Neural cell (in vitro differentiated cells): ENCODE data around the gene DAW1.

ENCODE experiments used
- EP300 ChIP-seq: fragments of 450-650 bp; conservative IDR thresholded peaks from 2 replicates; pipeline ENCODE4 v1.6.1; 2014; ENCODE audit warnings: antibody characterized with exemption, mild to moderate bottlenecking, moderate library complexity; ENCODE audit not compliant: poor library complexity, severe bottlenecking
- EZH2 ChIP-seq: fragments of 200-600, 300-800 bp; shearing (Covaris generic), sonication (generic); IDR thresholded peaks from 2 replicates; pipeline ENCODE4 v1.6.1; 2014; ENCODE audit warnings: antibody characterized with exemption, low read length, borderline replicate concordance, mild to moderate bottlenecking; ENCODE audit not compliant: insufficient read depth, poor library complexity, severe bottlenecking
- MXI1 ChIP-seq: fragments of 450-650 bp; conservative IDR thresholded peaks from 2 replicates; pipeline ENCODE4 v1.6.1; 2014; ENCODE audit warnings: antibody characterized with exemption, mild to moderate bottlenecking; ENCODE audit not compliant: poor library complexity, severe bottlenecking
- POLR2AphosphoS5 ChIP-seq: IDR thresholded peaks from 2 replicates; pipeline ENCODE4 v1.6.1; 2012
- SMC3 ChIP-seq: fragments of 450-650 bp; conservative IDR thresholded peaks from 2 replicates; pipeline ENCODE4 v1.6.1; 2014; ENCODE audit warnings: antibody characterized with exemption, mild to moderate bottlenecking, moderate library complexity; ENCODE audit not compliant: poor library complexity
- TAF1 ChIP-seq: IDR thresholded peaks from 2 replicates; pipeline ENCODE4 v1.6.1; 2012; ENCODE audit warnings: low read depth
- TF ChIP-seq, protein P1 (sequence below): fragments of 450-650 bp; IDR thresholded peaks from 2 replicates; pipeline ENCODE4 v1.5.1; 2014; ENCODE audit warnings: antibody characterized with exemption, mild to moderate bottlenecking, moderate library complexity; ENCODE audit not compliant: poor library complexity, severe bottlenecking

GRCh38 chr2:227939271-227940027 is 68.0 kb downstream of the DAW1 start:
- TF ChIP-seq EZH2 (no peak), POLR2AphosphoS5 (no peak), SMC3 (peak; percentile 81), TAF1 (no peak), EP300 (no peak), MXI1 (no peak)
- TF ChIP-seq, protein P1, sequence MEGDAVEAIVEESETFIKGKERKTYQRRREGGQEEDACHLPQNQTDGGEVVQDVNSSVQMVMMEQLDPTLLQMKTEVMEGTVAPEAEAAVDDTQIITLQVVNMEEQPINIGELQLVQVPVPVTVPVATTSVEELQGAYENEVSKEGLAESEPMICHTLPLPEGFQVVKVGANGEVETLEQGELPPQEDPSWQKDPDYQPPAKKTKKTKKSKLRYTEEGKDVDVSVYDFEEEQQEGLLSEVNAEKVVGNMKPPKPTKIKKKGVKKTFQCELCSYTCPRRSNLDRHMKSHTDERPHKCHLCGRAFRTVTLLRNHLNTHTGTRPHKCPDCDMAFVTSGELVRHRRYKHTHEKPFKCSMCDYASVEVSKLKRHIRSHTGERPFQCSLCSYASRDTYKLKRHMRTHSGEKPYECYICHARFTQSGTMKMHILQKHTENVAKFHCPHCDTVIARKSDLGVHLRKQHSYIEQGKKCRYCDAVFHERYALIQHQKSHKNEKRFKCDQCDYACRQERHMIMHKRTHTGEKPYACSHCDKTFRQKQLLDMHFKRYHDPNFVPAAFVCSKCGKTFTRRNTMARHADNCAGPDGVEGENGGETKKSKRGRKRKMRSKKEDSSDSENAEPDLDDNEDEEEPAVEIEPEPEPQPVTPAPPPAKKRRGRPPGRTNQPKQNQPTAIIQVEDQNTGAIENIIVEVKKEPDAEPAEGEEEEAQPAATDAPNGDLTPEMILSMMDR, result peak; percentile 73
